HL-60 (cell line): ENCODE data around the gene SPTB.

Source experiments
- DNase-seq, 2 experiments: peaks; one replicate each; pipeline ENCODE4 v3.0.0-alpha.2; 2010 to 2020; ENCODE audit warnings: low read depth in 1 of 2, low spot score in 1 of 2
- H3K27ac ChIP-seq: fragments of 250-450 bp; sonication (Bioruptor Pico); replicated peaks from 2 replicates; pipeline ENCODE4 v1.5.1; 2020; ENCODE audit warnings: mild to moderate bottlenecking, moderate library complexity
- H3K27me3 ChIP-seq: fragments of 250-450 bp; sonication (Bioruptor Pico); 2 replicates; pipeline ENCODE4 v1.5.1; 2021; ENCODE audit warnings: mild to moderate bottlenecking, moderate library complexity; ENCODE audit not compliant: insufficient read depth, poor library complexity, severe bottlenecking
- H3K4me3 ChIP-seq: replicated peaks from 2 replicates; pipeline ENCODE4 v1.5.1; 2011; ENCODE audit warnings: mild to moderate bottlenecking, control low read depth, low read length; ENCODE audit not compliant: insufficient read depth
- GABPA ChIP-seq: IDR thresholded peaks from 2 replicates; pipeline ENCODE4 v1.6.1; 2012; ENCODE audit warnings: low read depth
- POLR2AphosphoS5 ChIP-seq: IDR thresholded peaks from 2 replicates; pipeline ENCODE4 v1.6.1; 2012; ENCODE audit warnings: low read depth
- SPI1 ChIP-seq: IDR thresholded peaks from 2 replicates; pipeline ENCODE4 v1.6.1; 2012; ENCODE audit warnings: low read depth, mild to moderate bottlenecking, borderline replicate concordance
- TF ChIP-seq, protein P1 (sequence below): IDR thresholded peaks from 2 replicates; pipeline ENCODE4 v1.6.1; 2012; ENCODE audit warnings: low read depth; ENCODE audit not compliant: insufficient replicate concordance
- TF ChIP-seq, protein P2 (sequence below): IDR thresholded peaks from one replicate; pipeline ENCODE4 v1.5.1; 2011; ENCODE audit warnings: low read length, control low read depth, inconsistent platforms; ENCODE audit not compliant: insufficient read depth

The SPTB gene

DNA sequence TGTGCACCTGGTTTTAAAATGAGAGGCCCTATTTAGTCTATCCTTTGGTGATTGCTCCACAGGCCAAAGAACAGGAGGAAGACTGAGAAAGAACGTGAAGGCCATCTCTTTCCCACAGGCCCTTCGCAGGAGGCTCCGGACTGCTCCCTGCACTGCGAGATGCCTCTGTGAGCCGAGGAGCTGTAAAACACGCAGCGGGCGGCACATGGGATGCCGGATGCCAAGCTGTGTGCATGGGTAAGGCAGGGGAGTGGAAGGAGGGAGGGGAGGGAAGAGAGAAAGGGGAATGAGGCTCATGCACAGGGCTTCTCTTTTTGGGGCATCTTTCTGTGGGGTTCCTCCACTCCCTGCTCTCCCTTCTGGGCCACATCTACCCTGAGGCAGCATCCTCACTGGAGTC lies 61.6 kb downstream of the SPTB start:
- H3K27me3 ChIP-seq, result no peaks in the 10 kb centered on the region
- no peak overlapping the region for H3K4me3 ChIP-seq
- no peak overlapping the region for H3K27ac ChIP-seq
- no peak for DNase-seq
- TF ChIP-seq, protein P1, sequence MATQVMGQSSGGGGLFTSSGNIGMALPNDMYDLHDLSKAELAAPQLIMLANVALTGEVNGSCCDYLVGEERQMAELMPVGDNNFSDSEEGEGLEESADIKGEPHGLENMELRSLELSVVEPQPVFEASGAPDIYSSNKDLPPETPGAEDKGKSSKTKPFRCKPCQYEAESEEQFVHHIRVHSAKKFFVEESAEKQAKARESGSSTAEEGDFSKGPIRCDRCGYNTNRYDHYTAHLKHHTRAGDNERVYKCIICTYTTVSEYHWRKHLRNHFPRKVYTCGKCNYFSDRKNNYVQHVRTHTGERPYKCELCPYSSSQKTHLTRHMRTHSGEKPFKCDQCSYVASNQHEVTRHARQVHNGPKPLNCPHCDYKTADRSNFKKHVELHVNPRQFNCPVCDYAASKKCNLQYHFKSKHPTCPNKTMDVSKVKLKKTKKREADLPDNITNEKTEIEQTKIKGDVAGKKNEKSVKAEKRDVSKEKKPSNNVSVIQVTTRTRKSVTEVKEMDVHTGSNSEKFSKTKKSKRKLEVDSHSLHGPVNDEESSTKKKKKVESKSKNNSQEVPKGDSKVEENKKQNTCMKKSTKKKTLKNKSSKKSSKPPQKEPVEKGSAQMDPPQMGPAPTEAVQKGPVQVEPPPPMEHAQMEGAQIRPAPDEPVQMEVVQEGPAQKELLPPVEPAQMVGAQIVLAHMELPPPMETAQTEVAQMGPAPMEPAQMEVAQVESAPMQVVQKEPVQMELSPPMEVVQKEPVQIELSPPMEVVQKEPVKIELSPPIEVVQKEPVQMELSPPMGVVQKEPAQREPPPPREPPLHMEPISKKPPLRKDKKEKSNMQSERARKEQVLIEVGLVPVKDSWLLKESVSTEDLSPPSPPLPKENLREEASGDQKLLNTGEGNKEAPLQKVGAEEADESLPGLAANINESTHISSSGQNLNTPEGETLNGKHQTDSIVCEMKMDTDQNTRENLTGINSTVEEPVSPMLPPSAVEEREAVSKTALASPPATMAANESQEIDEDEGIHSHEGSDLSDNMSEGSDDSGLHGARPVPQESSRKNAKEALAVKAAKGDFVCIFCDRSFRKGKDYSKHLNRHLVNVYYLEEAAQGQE, result no peak
- no peak for TF ChIP-seq SPI1
- TF ChIP-seq GABPA, result no peak
- no peak for TF ChIP-seq POLR2AphosphoS5
- TF ChIP-seq, protein P2, sequence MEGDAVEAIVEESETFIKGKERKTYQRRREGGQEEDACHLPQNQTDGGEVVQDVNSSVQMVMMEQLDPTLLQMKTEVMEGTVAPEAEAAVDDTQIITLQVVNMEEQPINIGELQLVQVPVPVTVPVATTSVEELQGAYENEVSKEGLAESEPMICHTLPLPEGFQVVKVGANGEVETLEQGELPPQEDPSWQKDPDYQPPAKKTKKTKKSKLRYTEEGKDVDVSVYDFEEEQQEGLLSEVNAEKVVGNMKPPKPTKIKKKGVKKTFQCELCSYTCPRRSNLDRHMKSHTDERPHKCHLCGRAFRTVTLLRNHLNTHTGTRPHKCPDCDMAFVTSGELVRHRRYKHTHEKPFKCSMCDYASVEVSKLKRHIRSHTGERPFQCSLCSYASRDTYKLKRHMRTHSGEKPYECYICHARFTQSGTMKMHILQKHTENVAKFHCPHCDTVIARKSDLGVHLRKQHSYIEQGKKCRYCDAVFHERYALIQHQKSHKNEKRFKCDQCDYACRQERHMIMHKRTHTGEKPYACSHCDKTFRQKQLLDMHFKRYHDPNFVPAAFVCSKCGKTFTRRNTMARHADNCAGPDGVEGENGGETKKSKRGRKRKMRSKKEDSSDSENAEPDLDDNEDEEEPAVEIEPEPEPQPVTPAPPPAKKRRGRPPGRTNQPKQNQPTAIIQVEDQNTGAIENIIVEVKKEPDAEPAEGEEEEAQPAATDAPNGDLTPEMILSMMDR, result no peak

DNA sequence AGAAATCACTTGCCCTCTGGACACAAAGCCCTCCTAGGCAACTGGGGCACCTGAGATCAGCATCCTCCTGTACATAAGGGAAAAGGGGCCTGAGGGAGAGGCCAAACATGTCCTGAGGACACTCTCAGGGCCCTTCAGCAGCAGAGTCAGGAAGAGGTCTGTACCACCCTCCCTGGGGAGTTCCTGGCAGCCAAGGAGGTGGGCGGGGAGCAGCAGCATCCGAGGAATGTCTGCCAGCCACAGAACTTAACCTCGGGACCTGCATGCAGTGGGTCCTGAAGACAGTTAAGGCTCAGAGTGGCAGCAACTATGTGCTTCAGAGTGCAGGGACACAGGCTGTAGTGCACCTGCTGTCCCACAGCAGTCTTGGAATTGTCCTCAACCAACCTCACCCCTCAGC lies 62.1 kb downstream of the SPTB start:
- H3K27ac ChIP-seq, result no peak overlapping the region
- no peak for DNase-seq
- H3K4me3 ChIP-seq, result no peak overlapping the region
- TF ChIP-seq POLR2AphosphoS5 (no peak), SPI1 (no peak), GABPA (no peak)
- TF ChIP-seq, protein P1, result no peak
- TF ChIP-seq, protein P2, result no peak
- H3K27me3 ChIP-seq, result no peaks in the 10 kb centered on the region

DNA sequence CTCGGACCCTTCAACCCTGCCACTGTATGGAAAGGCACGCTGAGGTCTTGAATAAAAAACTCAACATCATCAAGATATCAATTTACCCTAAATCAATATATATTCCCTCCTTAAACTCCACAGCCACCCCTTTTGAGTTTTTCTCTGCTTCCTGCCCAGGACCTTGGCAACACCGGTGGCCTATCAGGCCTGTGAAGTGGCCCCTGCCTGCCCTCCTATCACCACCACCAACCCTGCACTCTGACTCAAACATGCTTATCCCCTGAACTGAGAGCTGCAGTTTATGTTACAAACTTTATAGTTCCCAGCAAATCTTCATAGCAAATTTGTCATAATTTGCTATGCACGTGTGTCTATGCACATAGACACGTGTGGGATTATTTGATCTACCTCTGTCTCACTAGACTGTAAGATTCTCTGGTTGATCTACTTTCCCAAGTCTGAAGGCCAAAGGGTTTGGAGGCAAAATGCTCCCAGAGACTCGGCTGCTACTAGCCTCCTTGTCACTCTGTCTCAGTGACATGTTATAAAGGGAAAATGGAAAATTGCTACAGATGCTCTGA lies 63.4 kb downstream of the SPTB start:
- TF ChIP-seq, protein P2, result no peak
- TF ChIP-seq, protein P1, result no peak
- TF ChIP-seq GABPA (no peak), POLR2AphosphoS5 (no peak), SPI1 (no peak)
- H3K27me3 ChIP-seq, result no peaks in the 10 kb centered on the region

More for the DNA sequence above, 63.4 kb downstream of the SPTB start:
- DNase-seq, result no peak
- H3K4me3 ChIP-seq, result no peak overlapping the region
- no peak overlapping the region for H3K27ac ChIP-seq
